ENCODE measurements around the gene CRB1. TPM values are rescaled to one million over a fixed set of nuclear protein-coding genes. Genes with fewer than 3 reads are reported as not detected.

Gene CRB1
- under 1 TPM; 0.25 to 0.52 (median 0.32) TPM for polyA plus RNA-seq (ENCODE audit: insufficient read depth in 1 of 5, insufficient read length in 5 of 5, low replicate concordance in 1 of 5)
- long read RNA-seq, donor 1: 0 reads
- long read RNA-seq, donor 2: 0 reads
- long read RNA-seq, donor 3: 0 reads
- long read RNA-seq, donor 4: 0 reads
- long read RNA-seq, donor 5: 0 reads
- long read RNA-seq, donor 6: 0 reads
- long read RNA-seq, donor 7: 0 reads
- long read RNA-seq, donor 8: 0 reads

- DNase-seq: no peak
Measured at GRCh38 chr1:197268012-197268411, at the start of gene CRB1. Gene CRB1, plus strand, starts transcription at chr1:197268252. Its CDS starts 161 bp downstream, at chr1:197268413.

GRCh38 chr1:197218857-197219256 lies 49.2 kb upstream of the CRB1 start:
- DNase-seq: no peak

GRCh38 chr1:197222025-197222685 lies 45.9 kb upstream of the CRB1 start:
- DNase-seq: no peak

- DNase-seq: no peak
Measured at GRCh38 chr1:197222780-197223179, 45.3 kb upstream of the CRB1 start.

- peak in 1 of 2 donors; percentile 23 for DNase-seq
Measured at GRCh38 chr1:197224160-197224559, 43.9 kb upstream of the CRB1 start.

GRCh38 chr1:197225611-197226010 lies 42.4 kb upstream of the CRB1 start:
- peak; percentile 28 to 34 for DNase-seq

DNA sequence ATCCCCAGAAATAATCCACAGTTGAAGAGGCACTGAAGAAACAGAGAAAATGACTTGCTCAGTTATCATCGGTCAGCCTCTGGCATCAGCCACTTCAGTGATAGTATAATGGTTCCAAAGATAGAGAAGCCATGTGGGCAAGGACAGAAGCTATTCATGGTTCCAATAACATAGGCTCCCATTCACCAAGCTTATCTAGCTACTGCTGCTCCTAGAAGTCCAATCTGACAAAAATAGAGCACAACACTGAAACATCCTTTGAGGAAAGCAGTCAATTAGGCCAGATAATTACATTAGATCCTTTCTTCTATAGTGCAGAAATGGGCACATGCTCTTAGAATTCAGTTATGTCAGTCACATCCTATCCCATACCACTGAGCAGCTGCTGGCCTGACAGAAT lies 33.5 kb upstream of the CRB1 start:
- no peak for DNase-seq

DNA sequence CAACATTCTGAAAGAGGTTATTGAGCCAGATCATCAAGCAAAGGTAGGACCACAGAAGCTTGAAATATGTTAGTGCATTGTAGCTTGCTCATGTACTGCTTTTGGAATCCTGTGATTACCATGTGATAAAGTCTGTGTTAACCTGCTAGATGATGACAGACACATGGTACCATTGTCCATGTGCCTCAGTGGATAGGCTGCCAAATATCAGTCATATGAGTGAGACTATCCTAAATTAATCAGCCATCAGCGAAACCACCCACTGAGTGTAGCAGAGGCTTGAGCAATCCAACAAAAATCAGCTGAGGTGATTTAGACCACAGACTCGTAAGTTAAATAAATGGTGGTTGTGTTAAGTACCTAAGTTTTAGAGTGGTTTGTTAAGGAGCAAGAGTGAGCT lies 32.7 kb upstream of the CRB1 start:
- DNase-seq: peak in 1 of 2 donors; percentile 4

DNA sequence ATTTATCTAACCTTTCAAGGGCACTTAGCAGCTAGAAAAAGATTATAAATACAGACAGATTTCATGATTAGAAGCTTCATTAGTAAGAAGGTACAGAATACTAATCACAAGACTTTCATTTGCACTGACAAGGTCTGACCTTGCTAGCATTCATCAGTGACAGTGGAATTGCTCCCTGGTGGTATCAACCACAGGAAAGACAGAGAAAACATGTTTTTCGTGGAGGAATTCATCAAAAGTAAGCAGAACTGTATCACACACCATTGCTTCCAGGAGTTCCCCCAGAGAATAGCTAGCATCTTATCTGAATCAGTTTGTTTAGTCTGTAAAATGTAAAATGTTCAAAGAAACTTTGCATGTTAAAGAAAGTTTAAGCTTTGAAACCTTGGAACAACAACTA lies 20.6 kb upstream of the CRB1 start:
- no peak for DNase-seq

DNA sequence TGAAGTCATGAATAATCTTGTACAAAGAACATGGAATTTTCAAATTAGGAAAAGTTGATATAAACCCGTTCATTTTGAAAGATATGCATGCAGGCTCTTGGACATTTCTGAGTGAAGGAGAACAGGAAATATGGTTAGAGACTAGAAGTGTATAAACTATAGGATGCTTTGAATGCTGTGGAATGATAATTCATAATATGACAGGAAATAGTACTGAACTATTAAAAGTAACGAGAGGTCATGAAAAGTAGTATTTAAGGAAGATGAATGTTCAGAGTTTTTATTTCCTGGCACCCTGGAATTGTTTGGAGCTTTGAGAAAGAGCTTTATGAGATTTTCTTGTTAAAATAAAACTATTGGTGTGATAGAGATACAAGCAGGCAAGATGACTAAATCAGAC lies 18.7 kb upstream of the CRB1 start:
- DNase-seq: no peak

- DNase-seq: no peak
Measured at GRCh38 chr1:197250616-197251015, 17.4 kb upstream of the CRB1 start.

DNA sequence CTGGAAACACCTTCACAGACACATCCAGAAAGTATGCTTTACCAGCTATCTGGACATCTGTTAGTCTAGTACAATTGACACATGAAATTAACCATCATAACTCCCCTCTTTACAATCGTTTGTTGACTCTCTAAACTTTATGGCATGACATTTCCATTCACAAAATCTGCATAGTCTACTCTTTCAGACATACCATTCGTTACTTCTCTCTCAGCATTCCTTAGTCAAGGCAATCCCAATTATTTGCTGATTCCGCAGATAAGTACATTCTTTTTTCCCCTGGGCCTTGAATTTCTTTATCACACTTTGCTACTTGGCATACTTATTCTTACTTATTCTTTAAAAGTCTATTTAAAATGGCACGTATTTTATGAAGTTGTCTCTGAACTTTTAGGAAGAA lies 15.1 kb upstream of the CRB1 start:
- DNase-seq: no peak

GRCh38 chr1:197254866-197255265 lies 13.2 kb upstream of the CRB1 start:
- DNase-seq: no peak

- no peak for DNase-seq
Measured at GRCh38 chr1:197264936-197265567, 3.0 kb upstream of the CRB1 start.

DNA sequence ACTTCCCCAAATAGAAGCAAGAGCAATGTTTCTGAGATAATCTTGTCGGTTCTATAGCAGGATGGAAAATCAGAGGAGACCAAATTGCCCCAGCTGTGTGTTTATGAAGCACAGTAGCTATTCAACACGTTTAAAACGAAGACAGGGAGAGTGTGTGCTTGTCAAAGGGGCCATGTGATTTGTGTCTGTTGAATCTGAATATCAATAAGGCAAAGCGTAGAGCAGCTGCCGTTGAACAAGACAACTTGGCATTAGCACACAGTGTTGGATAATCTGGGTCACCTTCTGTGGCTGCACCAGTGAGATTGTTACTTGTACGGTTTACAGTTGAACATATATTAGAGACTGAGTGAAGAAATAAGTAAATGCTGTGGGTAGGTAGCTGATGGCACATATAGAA lies 1.0 kb downstream of the CRB1 start:
- peak in 1 of 2 donors; percentile 2 for DNase-seq

GRCh38 chr1:197272791-197273190 lies 4.7 kb downstream of the CRB1 start:
- no peak for DNase-seq

GRCh38 chr1:197277166-197277565 lies 9.1 kb downstream of the CRB1 start:
- DNase-seq: no peak

DNA sequence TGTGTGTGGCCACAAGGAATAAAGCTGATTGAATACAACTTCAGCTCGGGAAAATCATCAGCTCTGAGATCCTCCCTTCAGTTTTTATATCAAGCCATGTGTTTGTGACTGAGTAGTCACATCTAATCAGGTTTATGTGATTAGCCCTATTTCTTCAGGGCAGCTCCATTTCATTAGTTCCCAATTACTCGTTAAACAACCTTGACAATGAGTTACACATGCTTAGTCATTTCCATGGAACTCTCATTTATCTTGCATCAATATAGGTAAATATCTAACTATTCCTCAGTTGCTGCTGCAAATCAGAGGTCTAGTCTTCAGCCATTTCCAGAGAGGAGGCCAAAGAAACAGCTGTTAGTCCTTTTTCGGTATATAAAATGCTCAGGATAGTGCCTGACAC lies 16.3 kb downstream of the CRB1 start:
- no peak for DNase-seq

GRCh38 chr1:197284966-197285365 lies 16.9 kb downstream of the CRB1 start:
- no peak for DNase-seq

DNA sequence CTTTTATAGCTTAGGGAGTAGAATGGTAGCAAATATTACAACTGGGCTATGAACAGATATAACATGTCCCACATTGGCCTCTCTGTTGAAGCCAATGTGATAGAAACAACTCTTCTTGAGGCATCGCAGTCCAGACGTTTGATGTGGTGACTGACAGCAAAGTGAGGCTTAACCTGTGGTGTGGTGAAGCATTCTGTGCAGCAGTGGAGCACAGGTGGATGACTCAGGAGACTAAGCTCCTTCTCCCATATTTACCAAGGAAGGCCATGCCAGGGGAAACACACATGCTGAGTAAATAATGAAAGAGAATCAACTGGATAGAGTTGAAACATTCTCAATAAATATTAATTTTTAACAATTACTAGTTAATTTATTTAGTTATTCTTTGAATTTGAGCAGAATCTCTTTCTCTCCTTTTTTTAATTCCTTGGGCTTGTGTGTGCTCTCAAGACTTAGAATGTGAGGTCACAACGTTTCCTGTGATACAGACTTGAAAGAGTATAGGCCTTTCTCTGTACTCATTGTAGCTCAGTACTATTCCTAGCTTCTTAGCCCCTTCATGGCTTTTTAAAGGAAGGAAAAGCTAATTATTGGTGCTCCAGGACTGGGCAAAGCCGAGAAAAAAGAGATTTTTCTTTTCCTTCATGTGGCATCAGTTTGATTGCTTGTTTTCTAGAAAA lies 17.6 kb downstream of the CRB1 start:
- DNase-seq: no peak

DNA sequence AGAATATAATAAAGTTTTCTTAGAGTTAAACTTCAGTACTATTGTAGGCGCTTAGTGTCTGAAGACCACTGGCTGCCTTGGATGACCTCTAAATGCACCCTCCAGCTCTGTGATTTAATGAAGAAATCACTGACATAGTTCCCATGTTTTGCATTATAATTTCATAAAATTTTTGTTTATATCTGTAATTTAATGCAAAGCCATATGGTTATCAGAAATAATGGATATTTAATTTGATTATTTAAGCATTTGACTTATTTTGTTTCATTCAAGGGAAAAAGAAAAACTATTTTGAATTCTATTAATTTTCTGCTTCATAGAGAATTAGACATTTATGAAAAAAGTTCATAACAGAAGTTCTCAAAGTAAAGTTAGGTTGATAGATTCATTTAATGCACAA lies 18.6 kb downstream of the CRB1 start:
- DNase-seq: no peak

DNA sequence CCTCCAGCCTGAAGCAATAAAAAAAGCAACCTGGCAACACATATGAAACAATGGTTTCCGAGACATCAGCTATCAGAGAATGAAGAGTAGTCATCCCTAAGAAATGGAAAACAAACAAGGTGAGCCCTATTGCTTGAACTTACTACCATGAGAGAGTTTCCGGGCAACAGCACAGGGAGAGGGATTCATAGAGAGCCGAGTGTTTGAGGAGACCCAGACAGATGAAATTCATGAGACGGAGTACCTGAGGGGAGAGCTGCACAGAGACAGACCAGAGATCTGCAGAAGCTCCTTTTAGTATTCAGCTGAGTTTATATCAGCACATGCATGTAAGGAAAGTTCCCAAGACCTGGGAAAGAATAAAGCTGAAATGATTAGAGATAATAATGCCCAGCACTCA lies 19.8 kb downstream of the CRB1 start:
- DNase-seq: no peak

DNA sequence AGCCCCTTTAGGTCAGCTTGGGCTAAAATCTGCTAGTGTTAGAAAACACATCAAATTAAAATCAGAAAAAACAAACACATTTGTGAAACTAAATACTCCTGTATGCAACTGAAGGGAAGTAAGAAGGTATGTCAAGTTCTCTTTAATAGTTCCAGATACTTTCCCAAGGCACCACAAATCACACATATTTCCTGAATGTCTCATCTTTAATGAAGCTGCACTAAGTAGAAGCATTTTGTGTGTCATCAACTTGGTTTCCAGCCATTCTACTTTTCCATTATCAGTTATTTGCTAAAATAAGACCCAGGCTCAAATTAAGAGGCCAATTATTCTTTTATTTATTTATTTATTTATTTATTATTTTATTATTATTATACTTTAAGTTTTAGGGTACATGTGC lies 34.7 kb downstream of the CRB1 start:
- DNase-seq: no peak

Data from right lung (tissue), 10 donors.